Panc1 (cell line): ENCODE measurements around the gene CYTH3. TPM values are rescaled to one million over a fixed set of nuclear protein-coding genes. Genes with fewer than 3 reads are reported as not detected.

Source experiments
- ATAC-seq: fragments of 200-7000 bp; cut with Tn5 transposase; 2 replicates; pipeline ENCODE4 v1.9.1; 2020; ENCODE audit warnings: mild to moderate bottlenecking, moderate library complexity
- BruUV-seq: library from RNA; stranded (reverse); fragments of 400-500 nt; replicated peaks from 2 replicates; lab custom pipeline; 2021; lab: Mats Ljungman, UMichigan
- CTCF ChIA-PET: fragments of 300-600 bp; sonication (Branson Sonifier 250); formaldehyde crosslinking; loops from one replicate; lab custom pipeline; 2022; ENCODE audit warnings: antibody characterized with exemption; lab: Charles Lee
- POLR2A ChIA-PET: fragments of 300-600 bp; sonication (Branson Sonifier 250); formaldehyde crosslinking; loops from one replicate; lab custom pipeline; 2022; ENCODE audit warnings: antibody characterized with exemption; lab: Charles Lee
- DNase-seq: peaks from one replicate; pipeline ENCODE4 v3.0.0-alpha.2; 2010; ENCODE audit warnings: low read depth, low spot score
- H3K27ac ChIP-seq: 2 replicates; pipeline ENCODE4 v1.5.1; 2011; ENCODE audit warnings: mild to moderate bottlenecking, low read length, inconsistent platforms
- H3K27me3 ChIP-seq: fragments of 200-500 bp; sonication (Bioruptor generic); 2 replicates; pipeline ENCODE4 v1.6.0; 2014; ENCODE audit warnings: low read length, inconsistent platforms; ENCODE audit not compliant: control insufficient read depth, insufficient read depth
- H3K36me3 ChIP-seq: fragments of 200-500 bp; sonication (Bioruptor generic); 2 replicates; pipeline ENCODE4 v1.5.1; 2014; ENCODE audit warnings: inconsistent platforms, mild to moderate bottlenecking, low read length, moderate library complexity; ENCODE audit not compliant: control insufficient read depth, insufficient read depth
- H3K4me1 ChIP-seq: 2 replicates; pipeline ENCODE4 v1.5.1; 2011; ENCODE audit warnings: inconsistent platforms, mild to moderate bottlenecking, low read length, moderate library complexity; ENCODE audit not compliant: control insufficient read depth, insufficient read depth
- H3K4me3 ChIP-seq, 2 experiments: 2 replicates each; pipeline ENCODE4 v1.5.1; 2011 to 2012; ENCODE audit warnings: low read depth in 2 of 2, low read length in 2 of 2, mild to moderate bottlenecking in 2 of 2, inconsistent platforms in 1 of 2, moderate library complexity in 1 of 2
- H3K9me3 ChIP-seq: fragments of 200-500 bp; sonication (Bioruptor generic); 2 replicates; pipeline ENCODE4 v1.5.1; 2014; ENCODE audit warnings: low read depth, mild to moderate bottlenecking, inconsistent platforms, low read length, moderate library complexity; ENCODE audit not compliant: control insufficient read depth, insufficient read depth
- CTCF ChIP-seq: fragments of 450-650 bp; IDR thresholded peaks from 2 replicates; pipeline ENCODE4 v1.5.1; 2017; ENCODE audit warnings: mild to moderate bottlenecking
- POLR2AphosphoS5 ChIP-seq: IDR thresholded peaks from 2 replicates; pipeline ENCODE4 v1.6.1; 2012; ENCODE audit warnings: mild to moderate bottlenecking, low read depth, low read length, moderate library complexity
- REST ChIP-seq, 2 experiments: IDR thresholded peaks; 2 replicates each; pipeline ENCODE4 v1.6.1; 2011 to 2012; ENCODE audit warnings: low read depth in 2 of 2, control low read depth in 1 of 2, low read length in 1 of 2, mild to moderate bottlenecking in 1 of 2, moderate library complexity in 1 of 2; ENCODE audit not compliant: insufficient read depth in 1 of 2
- SIN3A ChIP-seq: IDR thresholded peaks from 2 replicates; pipeline ENCODE4 v1.6.1; 2012; ENCODE audit warnings: low read depth, mild to moderate bottlenecking, low read length, moderate library complexity, borderline replicate concordance; ENCODE audit not compliant: insufficient read depth
- TCF7L2 ChIP-seq: IDR thresholded peaks from 2 replicates; pipeline ENCODE4 v1.6.1; 2011; ENCODE audit warnings: mild to moderate bottlenecking, low read depth, low read length, inconsistent platforms
- in situ Hi-C: cut with HindIII; loops from 2 replicates; pipeline ENCODE4 v1.10.0; 2016; ENCODE audit warnings: low sequenced_read_pairs, low pct_unique_long_range_greater_than_20kb
- intact Hi-C: fragments of 100-400 bp; cut with micrococcal nuclease; formaldehyde crosslinking; loops from one replicate; pipeline ENCODE4 v1.10.0; 2022; ENCODE audit not compliant: unreplicated experiment
- total RNA-seq: library from RNA; stranded (reverse); gene quantifications from one replicate; pipeline ENCODE4 v1.2.1, GENCODE V29; 2021; ENCODE audit not compliant: unreplicated experiment

Gene CYTH3
- total RNA-seq, 1 experiment from 2014 or later: 35.5 TPM

- DNase-seq (no peak), ATAC-seq (no peak)
- peak overlapping the region; percentile 25; the same call in 1 of the 2 replicates for H3K27ac ChIP-seq
- CTCF ChIA-PET: no interaction called here
- no peaks in the 10 kb centered on the region for H3K9me3 ChIP-seq
- intact Hi-C loops: no loop called here
- TF ChIP-seq SIN3A: no peak
- H3K4me3 ChIP-seq: no peak overlapping the region
- POLR2A ChIA-PET: interaction anchor here (0.5 to 0.6 kb wide), 2 partner anchors 11 to 115 kb away, joined by 3 to 4 read pairs; no protein-coding TSS in a partner anchor
- H3K27me3 ChIP-seq: no peaks in the 10 kb centered on the region
- no TSS peak for BruUV-seq
- peaks cover 23% of the 10 kb centered on the region for H3K4me1 ChIP-seq
- no peaks in the 10 kb centered on the region for H3K36me3 ChIP-seq
- in situ Hi-C loops: no loop called here
Measured at GRCh38 chr7:6258440-6259182, 13.8 kb downstream of the CYTH3 start.

GRCh38 chr7:6257675-6258074, 14.7 kb downstream of the CYTH3 start:
- no TSS peak for BruUV-seq
- in situ Hi-C loops: no loop called here
- H3K27ac ChIP-seq: no peak overlapping the region; the same call in 1 of the 2 replicates

More at GRCh38 chr7:6257675-6258074, 14.7 kb downstream of the CYTH3 start:
- ChIA-PET CTCF (interaction anchor here (0.7 kb wide), 1 partner anchor 67 kb away, joined by 3 read pairs; no protein-coding TSS in a partner anchor), POLR2A (interaction anchor here (0.5 kb wide), 1 partner anchor 115 kb away, joined by 4 read pairs; no protein-coding TSS in a partner anchor)
- no peaks in the 10 kb centered on the region for H3K9me3 ChIP-seq
- H3K4me1 ChIP-seq: peaks cover 23% of the 10 kb centered on the region
- DNase-seq (no peak), ATAC-seq (no peak)
- no peaks in the 10 kb centered on the region for H3K36me3 ChIP-seq
- intact Hi-C loops: no loop called here
- no peaks in the 10 kb centered on the region for H3K27me3 ChIP-seq
- H3K4me3 ChIP-seq: no peak overlapping the region
- TF ChIP-seq SIN3A: no peak
- no peak for TF ChIP-seq POLR2AphosphoS5
- no peak for TF ChIP-seq TCF7L2
- TF ChIP-seq CTCF: no peak
- no peak for TF ChIP-seq REST (IDR thresholded peaks at IDR 0.05; ENCODE audit: insufficient read depth in 1 of 2, low read depth in 2 of 2, low read length in 1 of 2)
